Heart right ventricle (tissue), 16 donors: ENCODE results near the gene NR5A1. TPM values are rescaled to one million over a fixed set of nuclear protein-coding genes. Genes with fewer than 3 reads are reported as not detected.

Source experiments
- ATAC-seq, 8 donors: fragments of 200-7000 bp; cut with Tn5 transposase; one replicate each; pipeline ENCODE4 v1.9.1; 2020; ENCODE audit warnings: mild to moderate bottlenecking in 8 of 8, moderate library complexity in 8 of 8, moderate number of reproducible peaks in 1 of 8
- DNase-seq, 2 donors: peaks; one replicate each; pipeline ENCODE4 v3.0.0-alpha.2; 2020
- H3K27ac ChIP-seq, 10 donors: fragments of 200-600 bp; sonication (generic) in 2 of 10; one replicate each; pipeline versions ENCODE4 v1.5.0 to v1.8.0; 2020 to 2022; ENCODE audit warnings: mild to moderate bottlenecking in 3 of 10
- H3K27me3 ChIP-seq, 7 donors: fragments of 200-600 bp; one replicate each; pipeline ENCODE4 v1.8.0; 2021 to 2022; ENCODE audit warnings: mild to moderate bottlenecking in 2 of 7
- H3K36me3 ChIP-seq, 9 donors: fragments of 200-600 bp; sonication (generic) in 1 of 9; one replicate each; pipeline versions ENCODE4 v1.5.0 to v1.8.0; 2020 to 2022; ENCODE audit warnings: mild to moderate bottlenecking in 2 of 9
- H3K4me1 ChIP-seq, 9 donors: fragments of 200-600 bp; sonication (generic) in 1 of 9; one replicate each; pipeline versions ENCODE4 v1.5.0 to v1.8.0; 2020 to 2022; ENCODE audit warnings: mild to moderate bottlenecking in 4 of 9
- H3K4me3 ChIP-seq, 10 donors: fragments of 200-600 bp; sonication (generic) in 2 of 10; one replicate each; pipeline versions ENCODE4 v1.5.0 to v1.8.0; 2020 to 2022; ENCODE audit warnings: mild to moderate bottlenecking in 7 of 10, moderate library complexity in 2 of 10
- H3K9me3 ChIP-seq, 11 donors: fragments of 200-600 bp in 10 of 11; sonication (generic) in 2 of 11; one replicate each; pipeline versions ENCODE4 v1.5.0 to v1.8.0; 2013 to 2022; ENCODE audit warnings: mild to moderate bottlenecking in 2 of 11, control low read depth in 1 of 11, moderate library complexity in 1 of 11
- WGBS, 2 donors: extraction: QIAGEN DNeasy Blood & Tissue Kit; methylation state at CpG; one replicate each; pipeline ENCODE4 v1.1.7; 2013; ENCODE audit warnings: inconsistent platforms in 1 of 2; 5-methylcytosine and 5-hydroxymethylcytosine counted together
- intact Hi-C, 10 donors: fragments of 100-400 bp; cut with DNase I; formaldehyde crosslinking; loops; one replicate each; pipeline versions ENCODE4 v1.11.1 to v1.14.2; 2022
- polyA plus RNA-seq, 2 donors: library from polyadenylated mRNA; stranded (reverse); fragments of 200-250 nt; gene quantifications; one replicate each; pipeline ENCODE4 v1.2.3, GENCODE V29; 2013
- total RNA-seq, 10 donors: library from RNA; stranded (reverse); fragmentation: NEBNext Ultra II Directional in 3 of 10; extraction: Animal tissue kit (Norgen Biotek cat#: 25700) in 3 of 10; gene quantifications; one replicate each; pipeline versions ENCODE4 v1.2.1 to v1.2.4, GENCODE V29; 2021 to 2023
- TF ChIP-seq, protein P1 (sequence below), 9 donors: fragments of 200-600 bp; sonication (generic) in 2 of 9; IDR thresholded peaks; one replicate each; pipeline versions ENCODE4 v1.5.0 to v1.8.0; 2021 to 2022; ENCODE audit warnings: antibody characterized with exemption in 9 of 9, mild to moderate bottlenecking in 5 of 9, moderate library complexity in 1 of 9
- donor health status: Arrhythmogenic right ventricular cardiomyopathy.
- donor health status: ischemic (EF 13 %, LVEDD 7.1; RV severe dilation, severe dysfunction).
- donor health status: healthy with polysubstance abuse.
- donor health status: DM: no; HTN: yes; CAD: no.
- donor health status: DM: no; HTN: no; CAD: no.
- donor health status: ischemic (EF 25% LVEDD 6.9; RV normal size, moderate dysfunction).
- donor health status: ischemic (EF 25% LVEDD 5.7; RV mildly dilated, moderate dysfunction).
- donor health status: healthy.
- donor health status: DM: yes; HTN: yes; CAD: no.
- donor health status: Ischemic cardiomyopathy.
- donor health status: ischemic (EF 35%, LVEDD 5.7; RV mildly dilated, moderate dysfunction).
- donor health status: nonischemic (EF 11% LVEDD 7.7; RV severe dilation, severe dysfunction).
- donor health status: DM: yes; HTN: yes; CAD: no.
- donor health status: PGD.
- donor health status: ischemic (EF 29% LVEDD 5.4; RV normal size, mild dysfunction).
- donor health status: nonischemic (EF 23%, LVEDD 6.1; RV moderate dilation, normal function).

NR5A1 gene
- total and polyA plus RNA-seq, 12 donors: 0.01 to 0.15 TPM; not detected in 10

DNA sequence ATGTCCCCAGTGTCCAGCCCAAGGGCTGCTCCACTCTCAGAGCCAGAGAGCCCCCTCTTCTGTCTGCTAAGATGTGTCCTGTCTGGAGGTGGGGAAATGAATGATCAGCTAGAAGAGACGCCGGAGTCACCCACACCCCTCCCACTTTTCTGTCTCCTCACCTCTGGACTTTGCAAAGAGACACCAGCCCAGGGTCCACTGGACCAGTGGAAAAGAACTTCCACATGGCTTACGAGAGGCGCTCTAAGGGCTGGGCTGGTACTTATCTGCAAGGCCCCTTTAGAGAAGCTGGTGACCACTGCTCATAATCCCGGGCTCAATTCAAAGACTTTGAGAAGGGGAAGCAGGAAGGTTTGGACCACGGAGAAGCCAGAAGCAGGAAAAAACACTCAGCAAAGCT is 9.2 kb downstream of the NR5A1 start:
- ATAC-seq (no peak), DNase-seq (no peak)
- H3K9me3 ChIP-seq: no peaks in the 10 kb centered on the region
- H3K4me3 ChIP-seq: no peak overlapping the region
- 62 to 70% methylated on average over 6 of the region's 6 CpGs for WGBS, 2 donors
- H3K4me1 ChIP-seq: peaks cover 0 to 3% (median 1%) of the 10 kb centered on the region in 9 donors
- intact Hi-C loops: no loop called here
- H3K27ac ChIP-seq: no peak overlapping the region
- H3K36me3 ChIP-seq: no peaks in the 10 kb centered on the region
- TF ChIP-seq, protein P1, sequence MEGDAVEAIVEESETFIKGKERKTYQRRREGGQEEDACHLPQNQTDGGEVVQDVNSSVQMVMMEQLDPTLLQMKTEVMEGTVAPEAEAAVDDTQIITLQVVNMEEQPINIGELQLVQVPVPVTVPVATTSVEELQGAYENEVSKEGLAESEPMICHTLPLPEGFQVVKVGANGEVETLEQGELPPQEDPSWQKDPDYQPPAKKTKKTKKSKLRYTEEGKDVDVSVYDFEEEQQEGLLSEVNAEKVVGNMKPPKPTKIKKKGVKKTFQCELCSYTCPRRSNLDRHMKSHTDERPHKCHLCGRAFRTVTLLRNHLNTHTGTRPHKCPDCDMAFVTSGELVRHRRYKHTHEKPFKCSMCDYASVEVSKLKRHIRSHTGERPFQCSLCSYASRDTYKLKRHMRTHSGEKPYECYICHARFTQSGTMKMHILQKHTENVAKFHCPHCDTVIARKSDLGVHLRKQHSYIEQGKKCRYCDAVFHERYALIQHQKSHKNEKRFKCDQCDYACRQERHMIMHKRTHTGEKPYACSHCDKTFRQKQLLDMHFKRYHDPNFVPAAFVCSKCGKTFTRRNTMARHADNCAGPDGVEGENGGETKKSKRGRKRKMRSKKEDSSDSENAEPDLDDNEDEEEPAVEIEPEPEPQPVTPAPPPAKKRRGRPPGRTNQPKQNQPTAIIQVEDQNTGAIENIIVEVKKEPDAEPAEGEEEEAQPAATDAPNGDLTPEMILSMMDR (IDR thresholded peaks at IDR 0.05): no peak
- H3K27me3 ChIP-seq: peaks cover 8 to 64% (median 44%) of the 10 kb centered on the region in 7 donors

DNA sequence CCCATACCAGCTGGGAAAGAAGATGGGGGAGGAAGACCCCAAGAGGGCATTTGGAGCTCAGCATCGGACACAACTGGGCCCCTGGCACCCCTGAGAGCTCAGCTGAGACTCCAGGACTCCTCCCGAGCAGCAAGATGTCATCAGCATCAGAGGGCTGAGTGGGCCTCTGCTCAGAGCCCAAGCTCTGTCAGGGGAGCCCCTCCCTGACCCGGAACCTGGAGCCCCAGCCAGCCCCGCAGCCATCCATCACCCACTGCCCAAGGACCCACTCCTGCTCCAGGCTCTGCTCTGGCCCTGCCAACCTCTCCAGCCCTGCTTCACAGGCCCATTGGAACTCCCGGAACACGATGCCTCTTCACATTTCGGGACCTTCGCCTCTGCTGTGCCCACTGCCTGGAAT is 9.8 kb downstream of the NR5A1 start:
- no peak for DNase-seq
- Histone ChIP-seq H3K27me3 (peaks cover 2 to 64% (median 38%) of the 10 kb centered on the region in 7 donors), H3K4me1 (no peaks in the 10 kb centered on the region), H3K4me3 (no peak overlapping the region), H3K36me3 (no peaks in the 10 kb centered on the region), H3K27ac (no peak overlapping the region), H3K9me3 (no peaks in the 10 kb centered on the region)
- WGBS, 2 donors: 86 to 97% methylated on average over 8 of the region's 8 CpGs
- ATAC-seq: no peak
- intact Hi-C loops: no loop called here
- TF ChIP-seq, protein P1 (IDR thresholded peaks at IDR 0.05): no peak

DNA sequence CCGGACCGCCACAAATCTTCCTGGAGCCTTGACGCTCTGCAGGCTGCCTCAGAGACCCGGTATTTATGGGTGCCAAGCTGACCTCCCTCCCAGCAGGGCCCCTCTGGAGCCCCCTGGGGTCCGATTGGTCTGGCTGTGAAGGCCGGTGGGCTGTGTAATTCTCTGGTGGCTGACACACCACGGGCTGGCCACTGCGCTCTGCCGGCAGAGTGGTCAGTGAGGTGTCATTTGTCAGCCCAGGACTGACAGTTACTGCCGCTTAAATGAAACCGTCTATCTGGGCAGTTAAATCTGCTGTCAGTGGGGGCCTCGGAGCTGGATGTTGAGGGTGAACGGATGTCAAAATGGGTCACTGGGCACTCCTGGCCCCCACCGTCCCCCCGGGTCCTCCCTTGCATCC is 10.7 kb downstream of the NR5A1 start:
- no peak for DNase-seq
- intact Hi-C loops: no loop called here
- TF ChIP-seq, protein P1 (IDR thresholded peaks at IDR 0.05): no peak
- Histone ChIP-seq H3K27ac (no peak overlapping the region), H3K4me1 (no peaks in the 10 kb centered on the region), H3K27me3 (peaks cover 0 to 57% (median 28%) of the 10 kb centered on the region in 7 donors), H3K36me3 (no peaks in the 10 kb centered on the region), H3K4me3 (no peak overlapping the region), H3K9me3 (no peaks in the 10 kb centered on the region)
- 76 to 84% methylated on average over 15 of the region's 15 CpGs for WGBS, 2 donors
- ATAC-seq: no peak

DNA sequence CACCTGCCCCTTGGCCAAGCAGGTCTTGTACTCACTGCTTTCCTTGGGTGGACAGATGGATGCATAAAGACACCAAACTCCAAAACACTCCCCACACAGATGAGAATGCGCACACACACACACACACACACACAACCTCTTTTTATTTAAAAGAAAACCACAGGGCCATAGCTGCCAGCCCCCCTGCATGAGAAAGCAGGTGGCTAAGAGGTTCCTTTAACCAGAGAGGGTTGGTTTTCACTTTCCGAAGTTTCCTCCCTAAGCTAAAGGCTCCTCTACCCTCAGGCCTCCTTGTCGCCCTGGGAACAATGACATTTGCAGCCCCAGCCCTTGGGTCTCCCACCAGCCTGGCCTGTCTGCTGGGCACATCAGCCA is 11.1 kb downstream of the NR5A1 start:
- ATAC-seq (no peak), DNase-seq (no peak)
- no peak overlapping the region for H3K4me3 ChIP-seq
- 80 to 89% methylated on average over 3 of the region's 3 CpGs for WGBS, 2 donors
- intact Hi-C loops: no loop called here
- no peaks in the 10 kb centered on the region for H3K4me1 ChIP-seq
- TF ChIP-seq, protein P1 (IDR thresholded peaks at IDR 0.05): no peak
- peaks cover 0 to 54% (median 24%) of the 10 kb centered on the region in 7 donors for H3K27me3 ChIP-seq
- no peak overlapping the region for H3K27ac ChIP-seq
- H3K36me3 ChIP-seq: no peaks in the 10 kb centered on the region
- no peaks in the 10 kb centered on the region for H3K9me3 ChIP-seq
